GM18498 (cell line): ENCODE data around the gene TTC12.

Source experiments
- ATAC-seq: cut with Tn5 transposase; IDR thresholded peaks from one replicate; pipeline ENCODE4 v1.9.1; 2021; ENCODE audit warnings: mild to moderate bottlenecking, moderate library complexity; ENCODE audit not compliant: unreplicated experiment

The TTC12 gene, protein sequence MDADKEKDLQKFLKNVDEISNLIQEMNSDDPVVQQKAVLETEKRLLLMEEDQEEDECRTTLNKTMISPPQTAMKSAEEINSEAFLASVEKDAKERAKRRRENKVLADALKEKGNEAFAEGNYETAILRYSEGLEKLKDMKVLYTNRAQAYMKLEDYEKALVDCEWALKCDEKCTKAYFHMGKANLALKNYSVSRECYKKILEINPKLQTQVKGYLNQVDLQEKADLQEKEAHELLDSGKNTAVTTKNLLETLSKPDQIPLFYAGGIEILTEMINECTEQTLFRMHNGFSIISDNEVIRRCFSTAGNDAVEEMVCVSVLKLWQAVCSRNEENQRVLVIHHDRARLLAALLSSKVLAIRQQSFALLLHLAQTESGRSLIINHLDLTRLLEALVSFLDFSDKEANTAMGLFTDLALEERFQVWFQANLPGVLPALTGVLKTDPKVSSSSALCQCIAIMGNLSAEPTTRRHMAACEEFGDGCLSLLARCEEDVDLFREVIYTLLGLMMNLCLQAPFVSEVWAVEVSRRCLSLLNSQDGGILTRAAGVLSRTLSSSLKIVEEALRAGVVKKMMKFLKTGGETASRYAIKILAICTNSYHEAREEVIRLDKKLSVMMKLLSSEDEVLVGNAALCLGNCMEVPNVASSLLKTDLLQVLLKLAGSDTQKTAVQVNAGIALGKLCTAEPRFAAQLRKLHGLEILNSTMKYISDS

DNA sequence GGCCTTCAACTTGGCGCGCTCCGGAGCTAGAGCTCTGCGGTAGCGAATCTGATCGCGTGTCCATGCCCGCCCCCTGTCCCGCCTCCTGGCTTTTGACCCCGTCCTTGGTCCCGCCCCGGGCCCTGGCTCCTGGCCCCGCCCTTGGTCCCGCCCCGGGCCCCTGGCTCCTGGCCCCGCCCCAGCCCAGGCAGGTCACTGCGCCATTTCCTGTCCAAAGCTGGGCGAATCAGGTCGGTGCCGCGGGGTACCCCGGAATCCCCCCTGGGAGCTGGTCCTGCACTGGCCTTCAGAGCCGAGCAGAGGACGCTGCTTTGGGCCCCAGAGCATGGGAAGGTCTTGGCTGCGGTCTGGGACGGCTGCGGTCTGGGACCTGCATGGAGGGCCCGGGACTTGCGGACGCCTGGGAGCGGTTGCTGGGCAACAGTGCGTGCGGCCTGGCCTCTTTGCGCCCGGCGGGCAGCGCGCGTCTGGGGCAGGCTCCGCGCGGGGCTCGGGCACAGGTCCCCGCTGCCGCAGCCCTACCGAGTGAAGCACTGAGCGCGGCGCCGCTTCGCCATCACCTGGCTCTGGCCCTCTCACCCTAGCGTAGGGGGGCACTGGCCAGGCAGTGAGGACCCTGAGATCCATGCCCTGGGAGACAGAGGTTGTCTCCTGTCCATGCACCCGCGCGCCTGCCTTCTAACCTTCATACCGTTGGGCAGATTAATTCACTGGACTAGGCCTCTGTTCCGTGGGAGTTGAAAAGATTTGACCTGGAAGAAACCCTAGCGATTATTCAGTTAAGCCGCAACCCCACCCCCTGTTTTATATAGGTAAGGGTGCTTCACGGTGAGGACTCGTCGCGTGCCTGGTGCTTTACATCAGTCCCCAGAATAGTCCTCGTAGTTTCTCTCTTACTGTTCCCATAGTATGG, at the start of gene TTC12:
Gene TTC12 (plus strand): TSS at position 195 of the 913 bp plus-strand sequence. CDS start 1,675 bp downstream, outside the sequence.
- ATAC-seq: peak; percentile 99

GRCh38 chr11:113265362-113265761, 49.0 kb upstream of the TTC12 start:
- no peak for ATAC-seq

- ATAC-seq: no peak
Measured at GRCh38 chr11:113267493-113267892, 46.9 kb upstream of the TTC12 start.

GRCh38 chr11:113269096-113269495, 45.3 kb upstream of the TTC12 start:
- no peak for ATAC-seq

- no peak for ATAC-seq
Measured at GRCh38 chr11:113269636-113270035, 44.7 kb upstream of the TTC12 start.

GRCh38 chr11:113270080-113270479, 44.3 kb upstream of the TTC12 start:
- no peak for ATAC-seq

- ATAC-seq: no peak
Measured at GRCh38 chr11:113271551-113272245, 42.7 kb upstream of the TTC12 start.

DNA sequence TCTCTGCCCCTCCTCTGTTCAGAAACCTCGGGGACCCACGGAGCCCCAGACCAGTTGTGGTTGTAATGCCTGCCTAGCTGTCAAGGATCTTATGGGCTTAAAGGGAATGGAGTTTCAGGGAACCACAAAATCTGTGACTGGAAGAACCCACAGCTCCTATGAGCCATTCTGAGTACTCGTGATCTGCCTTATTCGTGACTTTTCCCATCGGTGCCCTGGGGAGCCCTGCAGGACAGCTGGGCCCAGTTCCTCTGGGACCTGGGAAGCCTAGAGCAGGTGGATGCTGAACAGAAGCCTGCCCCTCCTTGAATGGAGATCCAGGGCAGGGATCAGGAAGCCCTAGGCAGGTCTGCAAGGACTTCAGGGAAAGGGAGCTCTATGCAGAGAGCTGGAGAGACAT, 42.1 kb upstream of the TTC12 start:
- no peak for ATAC-seq

DNA sequence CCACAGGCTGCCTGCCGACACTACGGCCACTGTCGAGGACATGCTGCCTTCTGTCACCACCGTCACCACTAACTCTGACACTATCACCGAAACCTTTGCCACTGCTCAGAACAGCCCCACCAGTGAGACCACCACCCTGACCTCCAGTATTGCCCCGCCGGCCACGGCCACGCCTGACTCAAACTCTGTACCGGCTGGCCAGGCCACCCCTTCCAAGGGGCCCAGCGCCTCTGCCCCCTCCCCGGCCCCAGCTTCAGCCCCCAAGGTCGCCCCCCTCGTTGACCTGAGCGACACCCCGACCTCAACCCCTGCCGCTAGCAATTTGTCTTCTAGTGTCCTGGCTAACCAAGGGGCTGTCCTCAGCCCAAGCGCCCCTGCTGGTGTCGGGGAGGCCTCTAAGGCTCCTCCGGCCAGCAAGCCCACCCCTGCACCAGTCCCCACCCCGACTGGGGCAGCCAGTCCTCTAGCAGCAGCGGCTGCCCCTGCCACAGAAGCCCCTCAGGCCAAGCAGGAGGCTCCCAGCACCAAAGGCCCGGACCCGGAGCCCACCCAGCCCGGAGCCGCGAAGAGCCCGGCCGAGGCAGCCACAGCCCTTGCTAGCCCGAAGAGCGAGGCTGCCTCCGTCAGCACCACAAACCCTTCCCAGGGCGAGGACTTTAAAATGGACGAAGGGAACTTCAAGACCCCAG, 41.3 kb upstream of the TTC12 start:
- ATAC-seq: no peak

DNA sequence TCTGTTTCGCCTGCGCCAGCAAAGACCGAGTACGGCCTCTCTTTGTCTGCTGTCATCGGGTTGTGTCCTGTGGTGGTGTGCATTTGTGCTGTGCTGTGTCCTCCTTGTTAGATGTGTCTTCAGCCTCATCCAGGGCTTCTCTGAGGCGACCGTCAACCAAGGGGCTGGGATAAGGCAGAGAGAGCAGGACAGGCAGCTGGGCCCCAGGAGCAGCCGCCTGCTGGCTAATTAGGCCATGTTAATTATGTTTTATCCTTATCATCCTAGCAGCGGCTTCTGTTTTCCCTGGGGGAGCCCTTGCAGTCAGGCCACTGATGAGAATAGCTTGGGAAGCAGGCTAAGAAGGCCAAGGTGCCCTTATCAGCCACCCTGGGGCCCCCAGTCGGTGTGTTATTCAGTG, 40.7 kb upstream of the TTC12 start:
- ATAC-seq: no peak

GRCh38 chr11:113274713-113275582, 39.4 kb upstream of the TTC12 start:
- ATAC-seq: no peak

DNA sequence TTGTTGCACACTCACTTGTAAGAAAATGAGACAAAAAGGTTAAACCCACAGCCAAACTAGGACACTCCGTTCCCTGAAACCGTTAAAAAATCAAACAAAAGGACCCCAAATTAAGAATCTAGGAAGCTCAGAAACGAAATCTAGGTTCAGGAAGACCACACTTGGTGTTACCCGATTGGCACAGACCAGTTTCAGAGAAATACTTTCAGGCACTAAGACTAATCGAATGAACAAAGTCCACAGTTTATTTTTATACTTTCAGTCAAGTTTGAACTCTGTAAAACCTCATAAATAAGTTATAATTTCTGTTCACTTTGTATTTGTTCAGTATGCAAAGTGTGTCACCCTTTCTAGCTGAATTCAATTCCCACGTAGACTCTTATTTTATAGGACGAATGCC, 38.8 kb upstream of the TTC12 start:
- ATAC-seq: no peak

- ATAC-seq: no peak
Measured at GRCh38 chr11:113276466-113276865, 37.9 kb upstream of the TTC12 start.

- no peak for ATAC-seq
Measured at GRCh38 chr11:113277907-113278306, 36.5 kb upstream of the TTC12 start.

DNA sequence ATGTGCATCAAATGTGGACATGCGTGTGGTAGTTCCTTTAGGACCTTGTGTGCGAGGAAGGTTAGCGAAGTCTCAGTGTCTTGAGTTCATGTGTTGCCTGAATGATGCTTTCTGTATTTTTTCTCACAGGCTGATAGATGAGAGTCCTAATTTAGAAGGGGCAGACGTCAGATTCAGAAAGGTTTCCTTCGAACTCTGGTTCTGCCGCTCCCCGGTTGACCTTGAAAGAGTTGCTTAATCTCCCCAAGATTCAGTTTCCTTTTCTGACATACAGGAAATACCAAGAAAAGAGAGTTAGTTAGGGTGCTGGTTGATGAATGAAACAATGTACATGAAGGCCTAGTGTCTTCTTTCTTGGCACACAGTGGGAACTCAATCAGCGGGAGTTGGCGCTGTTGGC, 35.9 kb upstream of the TTC12 start:
- no peak for ATAC-seq

GRCh38 chr11:113278925-113279324, 35.5 kb upstream of the TTC12 start:
- no peak for ATAC-seq

- no peak for ATAC-seq
Measured at GRCh38 chr11:113279591-113279990, 34.8 kb upstream of the TTC12 start.

DNA sequence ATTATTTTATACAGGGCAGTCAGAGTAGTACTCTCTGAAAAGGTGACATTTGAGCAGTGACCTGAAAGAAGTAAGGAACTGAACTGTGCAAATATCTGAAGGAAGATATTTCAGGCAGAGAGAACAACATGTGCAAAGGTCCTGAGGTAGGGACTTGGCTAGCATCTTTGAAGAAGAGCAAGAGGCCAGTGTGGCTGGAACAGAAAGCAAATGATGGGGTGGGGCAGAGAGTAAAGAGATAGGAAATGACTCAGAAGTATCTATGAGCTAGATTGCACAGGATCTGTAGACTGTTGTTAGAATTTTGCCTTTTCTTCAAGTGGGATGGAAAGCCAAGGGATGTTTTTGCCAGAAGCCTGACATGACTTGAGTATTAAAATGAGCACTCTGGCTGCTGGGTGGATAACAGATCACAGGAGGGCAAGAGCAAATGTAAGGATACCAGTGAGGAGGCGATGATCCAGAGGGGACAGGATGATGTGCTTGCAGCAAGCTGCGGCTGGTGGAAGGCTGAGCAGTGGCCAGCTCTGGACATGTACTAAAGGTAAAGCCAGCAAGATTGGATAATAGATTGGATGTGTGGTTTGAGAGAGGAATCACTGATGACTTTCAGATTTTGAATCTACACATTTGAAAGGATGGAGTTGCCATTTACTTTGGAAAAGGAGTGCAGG, 33.2 kb upstream of the TTC12 start:
- no peak for ATAC-seq
